Hematopoietic multipotent progenitor cell (in vitro differentiated cells): ENCODE data around the gene LRP2. TPM values are rescaled to one million over a fixed set of nuclear protein-coding genes. Genes with fewer than 3 reads are reported as not detected.
A peak's percentile ranks its signal among the peaks of the same experiment; 100 is the strongest.

Source experiments
- DNase-seq, 3 donors: peaks; one replicate each; pipeline ENCODE4 v3.0.0-alpha.2; 2011 to 2015; ENCODE audit warnings: low read depth in 2 of 3, low spot score in 2 of 3
- total RNA-seq: library from RNA; depleted of rRNA; stranded (reverse); fragments of >200 nt; gene quantifications from one replicate; pipeline ENCODE4 v1.2.3, GENCODE V29; 2012

LRP2 gene
- total RNA-seq, 1 donor = 0.27 TPM

- DNase-seq = no peak
Measured at GRCh38 chr2:169184074-169184473, 178.3 kb downstream of the LRP2 start.

DNA sequence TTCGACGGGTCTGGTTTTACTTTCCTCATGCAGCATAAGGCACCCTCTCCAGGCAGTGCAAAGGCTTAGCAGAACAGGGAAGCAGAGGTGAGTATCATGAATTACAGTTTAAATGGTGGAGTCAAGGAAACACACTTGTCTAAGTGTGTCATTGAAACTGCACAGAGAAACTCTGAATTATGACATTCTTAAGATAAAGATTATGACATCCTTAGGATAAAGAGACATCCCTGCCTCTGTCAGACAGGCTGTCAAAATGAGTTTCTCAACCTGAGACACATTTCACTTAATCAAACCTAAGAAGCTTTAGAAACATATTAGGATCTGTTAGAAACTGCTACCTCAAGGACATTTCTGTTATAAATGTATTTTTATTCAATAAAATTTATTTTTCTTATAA lies 179.8 kb downstream of the LRP2 start:
- no peak for DNase-seq

DNA sequence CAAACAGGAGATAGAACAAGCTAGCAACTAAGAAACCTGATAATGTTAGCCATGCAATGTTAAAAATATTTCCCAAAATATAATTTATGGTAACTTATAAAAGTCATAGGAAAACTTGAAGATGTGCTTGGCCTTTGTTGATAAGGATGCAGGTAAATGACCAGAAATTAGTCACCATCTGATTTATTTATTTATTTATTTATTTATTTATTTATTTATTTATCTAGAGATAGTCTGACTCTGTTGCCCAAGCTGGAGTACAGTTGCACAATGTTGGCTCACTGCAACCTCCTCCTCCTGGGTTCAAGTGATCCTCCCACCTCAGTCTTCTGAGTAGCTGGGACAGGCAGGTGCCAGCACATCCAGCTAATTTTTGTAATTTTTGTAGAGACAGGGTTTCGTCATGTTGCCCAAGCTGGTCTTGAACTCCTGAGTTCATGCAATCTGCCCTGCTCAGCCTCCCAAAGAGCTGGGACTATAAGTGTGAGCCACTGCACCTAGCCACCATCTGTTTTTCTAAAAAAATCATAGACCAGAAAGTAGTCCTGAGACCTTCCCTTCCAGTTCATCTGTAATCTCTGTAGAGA lies 183.4 kb downstream of the LRP2 start:
- no peak for DNase-seq

- no peak for DNase-seq
Measured at GRCh38 chr2:169178364-169178763, 184.0 kb downstream of the LRP2 start.

- DNase-seq = no peak
Measured at GRCh38 chr2:169175112-169175511, 187.2 kb downstream of the LRP2 start.

DNA sequence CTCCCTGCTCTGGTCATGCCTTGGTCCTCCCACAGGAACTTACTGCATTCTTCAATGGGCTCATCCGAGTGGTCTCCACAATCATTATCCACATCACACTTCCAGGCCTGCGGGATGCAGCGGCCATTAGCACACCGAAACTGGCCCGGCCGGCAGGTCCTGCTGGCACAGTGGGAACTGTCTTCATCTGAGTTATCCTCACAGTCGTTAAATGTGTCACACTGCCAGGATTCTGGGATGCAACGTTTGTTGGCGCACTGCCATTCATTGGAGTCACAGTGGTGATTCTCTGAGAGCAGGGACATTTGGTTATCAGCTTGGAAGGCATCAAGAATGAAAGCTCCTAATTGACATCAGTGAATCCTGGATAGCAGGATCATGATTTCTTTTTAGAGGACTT lies 188.5 kb downstream of the LRP2 start:
- no peak for DNase-seq

- DNase-seq = no peak
Measured at GRCh38 chr2:169172914-169173313, 189.4 kb downstream of the LRP2 start.

GRCh38 chr2:169172151-169172735 lies 190.1 kb downstream of the LRP2 start:
- no peak for DNase-seq

GRCh38 chr2:169165791-169166190 lies 196.5 kb downstream of the LRP2 start:
- no peak for DNase-seq

DNA sequence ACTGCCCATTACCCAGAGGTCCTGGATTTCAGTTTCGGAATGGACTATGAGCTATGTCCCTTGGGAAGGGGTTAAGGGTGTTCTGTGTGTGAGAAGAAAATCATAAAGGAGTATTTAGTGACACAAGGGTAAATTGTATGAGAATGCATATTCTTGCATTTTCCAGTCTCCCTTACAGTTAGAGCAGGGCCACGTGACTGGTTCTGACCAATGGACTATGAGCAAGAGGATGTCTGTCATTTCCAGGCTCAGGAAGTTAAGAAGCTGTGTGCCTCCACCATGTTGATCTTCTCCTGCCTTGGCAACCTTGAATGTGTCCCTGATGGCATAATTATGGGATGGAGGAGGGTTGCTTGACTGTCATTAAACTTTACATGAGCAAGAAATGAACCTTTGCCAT lies 198.0 kb downstream of the LRP2 start:
- no peak for DNase-seq

GRCh38 chr2:169162613-169163012 lies 199.7 kb downstream of the LRP2 start:
- DNase-seq = no peak

DNA sequence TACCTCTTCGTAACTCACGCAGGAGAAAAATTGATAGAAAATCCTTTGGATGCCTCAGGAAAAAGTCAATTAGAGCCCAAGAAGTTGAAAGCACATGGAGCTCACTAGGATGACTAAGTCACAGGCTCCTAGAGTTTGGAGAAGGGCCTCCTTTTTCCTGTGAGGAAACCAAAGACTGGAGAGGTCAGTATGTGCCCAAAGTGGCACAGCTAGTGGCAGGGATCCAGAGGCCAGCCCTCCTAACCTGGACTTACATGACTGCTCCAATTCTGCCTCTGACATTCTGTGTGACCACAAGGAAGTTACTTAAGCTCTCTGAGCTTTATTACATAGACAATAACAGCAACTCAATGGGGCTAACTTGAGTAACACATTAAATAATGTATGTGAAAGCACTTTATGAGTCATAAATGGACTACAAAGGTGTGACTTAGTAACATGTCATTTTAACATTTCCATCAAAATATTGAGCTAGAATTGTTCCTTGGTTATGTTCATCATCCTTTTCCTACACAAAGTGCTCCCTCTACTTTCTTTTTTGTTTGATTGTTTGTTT lies 201.3 kb downstream of the LRP2 start:
- DNase-seq = no peak

GRCh38 chr2:169159686-169160085 lies 202.6 kb downstream of the LRP2 start:
- no peak for DNase-seq

- no peak for DNase-seq
Measured at GRCh38 chr2:169158874-169159273, 203.5 kb downstream of the LRP2 start.

- DNase-seq = no peak
Measured at GRCh38 chr2:169146220-169146619, 216.1 kb downstream of the LRP2 start.

- DNase-seq = no peak
Measured at GRCh38 chr2:169143998-169144397, 218.3 kb downstream of the LRP2 start.

- DNase-seq = peak; percentile 34 to 67 (median 36)
Measured at GRCh38 chr2:169141713-169142352, 220.5 kb downstream of the LRP2 start.

DNA sequence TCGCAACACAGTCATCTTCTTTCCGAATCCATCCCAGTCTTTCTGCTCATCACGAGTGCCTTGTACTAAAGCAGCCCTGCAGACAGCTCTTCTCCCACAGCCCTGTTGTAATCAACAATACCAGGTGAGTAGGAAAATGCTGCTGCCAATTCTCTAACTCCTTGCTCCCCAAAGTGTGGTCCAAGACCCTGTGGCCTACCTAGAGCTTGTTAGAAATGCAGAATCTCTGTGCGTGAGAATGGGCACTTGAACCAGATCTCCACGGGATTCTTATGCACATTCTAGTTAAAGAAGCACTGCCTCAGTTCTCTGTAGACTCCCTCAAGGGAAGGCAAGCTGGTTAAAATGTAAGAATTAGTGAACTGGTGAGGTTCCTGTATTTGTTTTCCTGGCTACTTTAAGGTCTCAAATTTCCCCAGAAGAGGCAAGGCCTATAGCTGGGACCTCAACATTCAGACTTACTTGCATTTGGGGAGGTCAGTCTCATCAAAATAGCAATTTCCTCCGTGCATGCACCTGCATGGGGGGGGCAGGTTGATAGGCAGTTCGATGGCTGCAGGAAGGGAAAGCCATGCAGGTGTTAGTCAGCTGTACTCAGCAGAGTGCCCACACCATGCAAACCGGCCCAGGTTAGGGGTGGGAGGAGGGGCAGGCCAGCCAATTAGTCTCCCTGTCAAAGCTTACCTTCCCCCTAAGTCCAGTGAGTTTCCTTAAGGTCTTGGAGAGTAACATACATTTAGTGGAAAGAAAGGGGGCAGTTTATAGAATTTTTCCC lies 222.2 kb downstream of the LRP2 start:
- DNase-seq = no peak

GRCh38 chr2:169139145-169139544 lies 223.2 kb downstream of the LRP2 start:
- no peak for DNase-seq

DNA sequence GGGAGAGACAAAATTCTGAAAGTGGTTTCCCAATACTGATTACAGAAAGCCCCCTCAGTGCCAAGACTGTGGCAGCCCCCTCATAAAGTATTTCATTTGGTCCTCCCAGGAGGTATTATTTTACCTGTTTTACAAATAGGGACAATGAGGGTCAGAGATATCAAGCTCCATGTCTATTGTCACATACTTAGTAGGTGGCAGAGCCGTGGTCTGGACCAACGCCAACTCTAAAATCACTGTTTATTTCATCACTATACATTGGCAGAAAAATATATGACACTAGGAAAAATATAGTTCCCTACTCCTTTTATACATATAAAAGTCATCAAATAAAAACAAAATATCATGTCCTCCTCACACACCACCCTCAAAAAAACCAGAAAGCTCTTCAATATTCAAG lies 224.4 kb downstream of the LRP2 start:
- DNase-seq = no peak

- no peak for DNase-seq
Measured at GRCh38 chr2:169136885-169137534, 225.3 kb downstream of the LRP2 start.
